CD14-positive monocyte (primary cell): ENCODE measurements around the gene LHB. TPM values are rescaled to one million over a fixed set of nuclear protein-coding genes. Genes with fewer than 3 reads are reported as not detected.
"Not testable (repeated sequence)": the region's sequence is repeated elsewhere in the genome, so short reads cannot be mapped to it uniquely, and the experiment has no call there.

Experiments
- DNase-seq, 3 donors: peaks; one replicate each; pipeline ENCODE4 v3.0.0-alpha.2; 2011 to 2022
- H2AFZ ChIP-seq: 2 replicates; pipeline ENCODE4 v1.6.0; 2012; ENCODE audit warnings: mild to moderate bottlenecking, low read depth, low read length, inconsistent platforms; ENCODE audit not compliant: insufficient read depth, poor library complexity, severe bottlenecking
- H3K27ac ChIP-seq, 2 donors: 1 replicate in 1 of 2; 2 replicates in 1 of 2; pipeline ENCODE4 v1.5.1; 2012 to 2013; ENCODE audit warnings: low read length in 2 of 2, control low read depth in 1 of 2, inconsistent platforms in 1 of 2, low read depth in 1 of 2, mild to moderate bottlenecking in 1 of 2
- H3K27me3 ChIP-seq, 2 donors: one replicate each; pipeline versions ENCODE4 v1.6.0 to v1.6.1; 2011 to 2013; ENCODE audit warnings: low read length in 2 of 2; ENCODE audit not compliant: control insufficient read depth in 2 of 2, insufficient read depth in 2 of 2
- H3K36me3 ChIP-seq, 2 donors: replicated peaks in 1 of 2; 1 replicate in 1 of 2; 2 replicates in 1 of 2; pipeline versions ENCODE4 v1.5.1 to v1.6.1; 2012 to 2013; ENCODE audit warnings: low read length in 2 of 2, control low read depth in 1 of 2, inconsistent platforms in 1 of 2, mild to moderate bottlenecking in 1 of 2; ENCODE audit not compliant: insufficient read depth in 2 of 2, control insufficient read depth in 1 of 2
- H3K4me1 ChIP-seq, 2 donors: 1 replicate in 1 of 2; 2 replicates in 1 of 2; pipeline versions ENCODE4 v1.5.1 to v1.6.1; 2012 to 2013; ENCODE audit warnings: low read length in 2 of 2, control low read depth in 1 of 2, inconsistent platforms in 1 of 2, mild to moderate bottlenecking in 1 of 2, moderate library complexity in 1 of 2; ENCODE audit not compliant: insufficient read depth in 2 of 2, control insufficient read depth in 1 of 2
- H3K4me2 ChIP-seq: replicated peaks from 2 replicates; pipeline ENCODE3; 2012; ENCODE audit warnings: low read length, moderate library complexity, mild to moderate bottlenecking; ENCODE audit not compliant: poor library complexity, severe bottlenecking; ENCODE audit errors: extremely low read depth
- H3K4me3 ChIP-seq, 3 experiments: fragments of 200-600 bp in 1 of 3; sonication (generic) in 1 of 3; replicated peaks in 1 of 3; 1 replicate in 2 of 3; 2 replicates in 1 of 3; pipeline ENCODE4 v1.5.1; 2011 to 2013; ENCODE audit warnings: low read length in 3 of 3, mild to moderate bottlenecking in 3 of 3, control low read depth in 2 of 3, low read depth in 2 of 3, inconsistent platforms in 1 of 3, moderate library complexity in 1 of 3
- H3K79me2 ChIP-seq: 2 replicates; pipeline ENCODE4 v1.6.0; 2012; ENCODE audit warnings: mild to moderate bottlenecking, control low read depth, inconsistent platforms, low read length, moderate library complexity; ENCODE audit not compliant: insufficient read depth
- H3K9ac ChIP-seq: 2 replicates; pipeline ENCODE4 v1.6.0; 2017; ENCODE audit warnings: low read length, mild to moderate bottlenecking; ENCODE audit not compliant: insufficient read depth, poor library complexity, severe bottlenecking
- H3K9me3 ChIP-seq, 2 donors: replicated peaks in 1 of 2; 1 replicate in 1 of 2; 2 replicates in 1 of 2; pipeline versions ENCODE4 v1.5.1 to v1.6.1; 2012 to 2013; ENCODE audit warnings: low read length in 2 of 2, control low read depth in 1 of 2; ENCODE audit not compliant: control insufficient read depth in 1 of 2, insufficient read depth in 1 of 2
- H4K20me1 ChIP-seq: 2 replicates; pipeline ENCODE4 v1.6.0; 2012; ENCODE audit warnings: mild to moderate bottlenecking, low read length, control low read depth, moderate library complexity; ENCODE audit not compliant: insufficient read depth
- H3K27ac Mint-ChIP-seq, 7 donors: one replicate each; pipeline ENCODE4 v1.8.0; 2020; ENCODE audit warnings: mild to moderate bottlenecking in 7 of 7, mixed read lengths in 7 of 7, moderate library complexity in 6 of 7, inconsistent platforms in 2 of 7
- H3K27me3 Mint-ChIP-seq, 3 donors: one replicate each; pipeline ENCODE4 v1.8.0; 2021 to 2022; ENCODE audit warnings: low read depth in 3 of 3, mild to moderate bottlenecking in 3 of 3, mixed read lengths in 3 of 3, moderate library complexity in 3 of 3, inconsistent platforms in 1 of 3
- H3K36me3 Mint-ChIP-seq, 2 donors: one replicate each; pipeline ENCODE4 v1.8.0; 2020; ENCODE audit warnings: mixed read lengths in 2 of 2, inconsistent platforms in 1 of 2, mild to moderate bottlenecking in 1 of 2
- H3K4me1 Mint-ChIP-seq: one replicate; pipeline ENCODE4 v1.8.0; 2020; ENCODE audit warnings: mild to moderate bottlenecking, mixed read lengths
- H3K4me3 Mint-ChIP-seq, 2 donors: one replicate each; pipeline ENCODE4 v1.8.0; 2020; ENCODE audit warnings: mild to moderate bottlenecking in 2 of 2, mixed read lengths in 2 of 2, moderate library complexity in 1 of 2
- H3K9me3 Mint-ChIP-seq, 7 donors: one replicate each; pipeline ENCODE4 v1.8.0; 2020 to 2022; ENCODE audit warnings: mixed read lengths in 7 of 7, mild to moderate bottlenecking in 6 of 7, moderate library complexity in 6 of 7, inconsistent platforms in 2 of 7
- CTCF ChIP-seq: fragments of 200-600 bp; IDR thresholded peaks from one replicate; pipeline ENCODE4 v1.8.0; 2022; ENCODE audit warnings: antibody characterized with exemption, mild to moderate bottlenecking
- whole genome bisulfite sequencing: methylation state at CpG from one replicate; pipeline ENCODE4 v1.1.5; 2013; ENCODE audit warnings: missing lambda C conversion rate; ENCODE audit not compliant: insufficient coverage; 5-methylcytosine and 5-hydroxymethylcytosine counted together
- intact Hi-C, 2 donors: fragments of 100-400 bp; cut with micrococcal nuclease; formaldehyde crosslinking; loops; one replicate each; pipeline versions ENCODE4 v1.15.0 to v1.15.1; 2023
- polyA plus RNA-seq, 3 donors: library from polyadenylated mRNA; depleted of rRNA in 1 of 3; unstranded in 2 of 3; stranded (reverse) in 1 of 3; fragments of 300-500 nt in 2 of 3; fragments of >200 nt in 1 of 3; fragmentation: Illumina TruSeq in 2 of 3; gene quantifications; 1 replicate in 2 of 3; 2 replicates in 1 of 3; pipeline ENCODE4 v1.2.3, GENCODE V29; 2012 to 2021

Gene LHB
- polyA plus RNA-seq, 3 donors: 0.48 TPM; not detected in 2

DNA sequence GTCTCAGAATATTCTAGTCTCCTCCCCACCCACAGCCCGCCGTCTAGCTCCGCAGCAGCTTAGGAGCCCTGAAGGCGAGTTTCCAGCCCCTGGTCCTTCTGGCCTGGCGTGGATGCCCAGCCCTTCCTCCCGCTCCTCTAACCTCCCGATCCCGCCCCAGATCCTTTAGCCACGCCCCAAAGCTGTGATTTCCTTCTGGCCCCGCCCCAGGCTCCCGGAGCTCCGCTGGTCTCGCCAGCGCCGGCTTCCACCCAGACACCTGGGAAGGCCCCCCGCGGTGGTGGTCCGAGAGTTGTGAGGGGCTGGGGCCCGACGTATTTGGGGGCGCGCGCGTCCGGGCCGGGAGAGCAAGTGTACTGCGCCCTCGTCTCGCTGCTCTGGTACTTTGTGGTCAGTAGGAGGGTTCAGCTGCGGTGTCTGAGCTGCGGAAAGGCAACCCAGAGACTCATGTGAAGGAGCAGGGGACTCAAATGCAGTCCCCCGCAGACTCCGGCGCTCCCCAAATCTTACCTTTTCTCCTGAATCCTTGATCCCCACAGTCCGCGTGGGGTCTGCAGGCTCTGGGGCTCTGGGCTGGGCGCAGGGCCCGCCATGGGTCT lies 40.8 kb upstream of the LHB start, which contains the start of gene CGB7:
TSS of gene CGB7 (minus strand) at position 114 of the 599 bp plus-strand sequence. CDS start 2,374 bp downstream, outside the sequence.
- TF ChIP-seq CTCF: no peak
- Histone ChIP-seq H2AFZ (peak within 1 kb of the TSS; percentile 79), H3K4me1 (peaks cover 23 to 24% of the 10 kb centered on the region in 2 donors), H3K4me3 (peak within 1 kb of the TSS; percentile 14 to 72 (median 43)), H3K9me3 (peaks cover 0 to 9% of the 10 kb centered on the region in 2 donors), H3K27ac (no peak within 1 kb of the TSS), H4K20me1 (no peaks in the 10 kb centered on the region), H3K27me3 (peaks cover 23 to 69% of the 10 kb centered on the region in 2 donors), H3K79me2 (no peaks in the 10 kb centered on the region), H3K36me3 (no peaks in the 10 kb centered on the region), H3K9ac (peak within 1 kb of the TSS; percentile 11), H3K4me2 (peak within 1 kb of the TSS; percentile 76)
- Mint-ChIP-seq H3K27ac (peak within 1 kb of the TSS in 4 of 7 donors; percentile 7 to 36 (median 20)), H3K9me3 (peaks cover 2 to 30% (median 22%) of the 10 kb centered on the region in 7 donors), H3K4me3 (peak within 1 kb of the TSS; percentile 82 to 89), H3K27me3 (peaks cover 74 to 88% (median 75%) of the 10 kb centered on the region in 3 donors), H3K4me1 (peaks cover 28% of the 10 kb centered on the region), H3K36me3 (peaks cover 4 to 8% of the 10 kb centered on the region in 2 donors)
- peak; percentile 19 to 27 (median 24) for DNase-seq
- intact Hi-C loops: no loop called here
- 1% methylated on average over 28 of the region's 38 CpGs for WGBS

GRCh38 chr19:49056902-49057596 lies 40.2 kb upstream of the LHB start:
- DNase-seq, intact Hi-C loops, H3K36me3 Mint-ChIP-seq, H3K9me3 ChIP-seq, H3K79me2 ChIP-seq, H4K20me1 ChIP-seq, H3K27ac ChIP-seq, H3K36me3 ChIP-seq: not testable (repeated sequence)
- peaks cover 23 to 24% of the 10 kb centered on the region in 2 donors for H3K4me1 ChIP-seq
- H3K4me2 ChIP-seq: peak overlapping the region; percentile 76
- Mint-ChIP-seq H3K27me3 (peaks cover 70 to 83% (median 71%) of the 10 kb centered on the region in 3 donors), H3K9me3 (peaks cover 2 to 30% (median 22%) of the 10 kb centered on the region in 7 donors), H3K4me1 (peaks cover 28% of the 10 kb centered on the region), H3K27ac (peak overlapping the region in 1 of 7 donors; percentile 36), H3K4me3 (peak overlapping the region; percentile 82 to 89)
- peak overlapping the region; percentile 79 for H2AFZ ChIP-seq
- WGBS: 3% methylated on average over 20 of the region's 34 CpGs
- H3K9ac ChIP-seq: peak overlapping the region; percentile 11
- H3K27me3 ChIP-seq: peaks cover 23 to 66% of the 10 kb centered on the region in 2 donors
- peak overlapping the region; percentile 14 to 72 (median 43) for H3K4me3 ChIP-seq
